Heart left ventricle (tissue), 16 donors: ENCODE data around the gene HIVEP1. TPM values are rescaled to one million over a fixed set of nuclear protein-coding genes. Genes with fewer than 3 reads are reported as not detected.

Experiments
- ATAC-seq, 4 donors: fragments of 200-7000 bp; cut with Tn5 transposase; one replicate each; pipeline ENCODE4 v1.9.1; 2020 to 2022; ENCODE audit warnings: moderate library complexity in 4 of 4, mild to moderate bottlenecking in 3 of 4, moderate number of reproducible peaks in 1 of 4
- DNase-seq, 5 donors: peaks; one replicate each; pipeline ENCODE4 v3.0.0-alpha.2; 2020
- H3K27ac ChIP-seq, 12 donors: fragments of 200-600 bp; sonication (generic) in 4 of 12; one replicate each; pipeline versions ENCODE4 v1.5.0 to v1.8.0; 2016 to 2022; ENCODE audit warnings: mild to moderate bottlenecking in 2 of 12
- H3K27me3 ChIP-seq, 9 donors: fragments of 200-600 bp; sonication (generic) in 2 of 9; one replicate each; pipeline versions ENCODE4 v1.5.1 to v1.8.0; 2016 to 2022; ENCODE audit warnings: mild to moderate bottlenecking in 3 of 9
- H3K36me3 ChIP-seq, 9 donors: fragments of 200-600 bp; sonication (generic) in 2 of 9; one replicate each; pipeline versions ENCODE4 v1.5.0 to v1.8.0; 2018 to 2022; ENCODE audit warnings: mild to moderate bottlenecking in 2 of 9
- H3K4me1 ChIP-seq, 12 donors: fragments of 200-600 bp; sonication (generic) in 4 of 12; one replicate each; pipeline versions ENCODE4 v1.5.0 to v1.8.0; 2016 to 2022; ENCODE audit warnings: mild to moderate bottlenecking in 3 of 12
- H3K4me3 ChIP-seq, 12 donors: fragments of 200-600 bp; sonication (generic) in 4 of 12; one replicate each; pipeline versions ENCODE4 v1.5.0 to v1.8.0; 2017 to 2022; ENCODE audit warnings: mild to moderate bottlenecking in 9 of 12, moderate library complexity in 4 of 12
- H3K9me3 ChIP-seq, 12 donors: fragments of 200-600 bp; sonication (generic) in 4 of 12; one replicate each; pipeline versions ENCODE4 v1.5.0 to v1.8.0; 2016 to 2022; ENCODE audit warnings: mild to moderate bottlenecking in 1 of 12
- CTCF ChIP-seq, 12 donors: fragments of 200-600 bp; sonication (generic) in 4 of 12; IDR thresholded peaks; one replicate each; pipeline versions ENCODE4 v1.5.0 to v1.8.0; 2018 to 2022; ENCODE audit warnings: antibody characterized with exemption in 12 of 12, mild to moderate bottlenecking in 5 of 12
- POLR2A ChIP-seq, 2 donors: fragments of 450-650 bp; IDR thresholded peaks; one replicate each; pipeline ENCODE4 v1.6.1; 2017; ENCODE audit warnings: antibody characterized with exemption in 2 of 2, mild to moderate bottlenecking in 2 of 2, moderate library complexity in 2 of 2
- WGBS, 4 donors: extraction: QIAGEN DNeasy Blood & Tissue Kit in 2 of 4; methylation state at CpG; one replicate each; pipeline versions ENCODE4 v1.1.5 to v1.1.7; 2013 to 2018; 5-methylcytosine and 5-hydroxymethylcytosine counted together
- intact Hi-C, 10 donors: fragments of 100-400 bp; cut with DNase I; formaldehyde crosslinking; loops; one replicate each; pipeline versions ENCODE4 v1.11.1 to v1.14.2; 2022
- polyA plus RNA-seq, 2 donors: library from polyadenylated mRNA; stranded (reverse); fragments of 200-250 nt; gene quantifications; one replicate each; pipeline ENCODE4 v1.2.3, GENCODE V29; 2013
- total RNA-seq, 9 donors: library from RNA; depleted of rRNA in 2 of 9; stranded (reverse); fragments of >200 nt in 2 of 9; fragmentation: NEBNext Ultra II Directional in 3 of 9; extraction: Animal tissue kit (Norgen Biotek cat#: 25700) in 3 of 9; gene quantifications; one replicate each; pipeline versions ENCODE4 v1.1.0 to v1.2.4, GENCODE V29; 2016 to 2023
- donor health status: ischemic (EF 13 %, LVEDD 7.1; RV severe dilation, severe dysfunction).
- donor health status: healthy with polysubstance abuse.
- donor health status: DM: no; HTN: yes; CAD: no.
- donor health status: DM: no; HTN: no; CAD: no.
- donor health status: ischemic (EF 25% LVEDD 6.9; RV normal size, moderate dysfunction).
- donor health status: ischemic (EF 25% LVEDD 5.7; RV mildly dilated, moderate dysfunction).
- donor health status: healthy.
- donor health status: DM: yes; HTN: yes; CAD: no.
- donor health status: ischemic (EF 35%, LVEDD 5.7; RV mildly dilated, moderate dysfunction).
- donor health status: nonischemic (EF 11% LVEDD 7.7; RV severe dilation, severe dysfunction).
- donor health status: DM: yes; HTN: yes; CAD: no.
- donor health status: PGD.
- donor health status: ischemic (EF 29% LVEDD 5.4; RV normal size, mild dysfunction).
- donor health status: nonischemic (EF 23%, LVEDD 6.1; RV moderate dilation, normal function).

HIVEP1 gene
- total and polyA plus RNA-seq, 11 donors, result 3.5 to 22.8 (median 12.5) TPM

- intact Hi-C loops, result loop anchor here in 1 of 10 donors (2.0 kb wide), 1 partner anchor 18 kb away; no protein-coding TSS in a partner anchor
- Histone ChIP-seq H3K36me3 (peaks cover 0 to 23% (median 21%) of the 10 kb centered on the region in 9 donors), H3K4me3 (no peak overlapping the region), H3K27me3 (no peaks in the 10 kb centered on the region), H3K9me3 (peaks cover 0 to 30% (median 7%) of the 10 kb centered on the region in 12 donors), H3K4me1 (peaks cover 0 to 17% (median 4%) of the 10 kb centered on the region in 12 donors), H3K27ac (no peak overlapping the region)
- ATAC-seq, result no peak
- WGBS, 4 donors, result 88 to 90% (median 90%) methylated on average over 3 of the region's 3 CpGs
- no peak for DNase-seq
- TF ChIP-seq POLR2A (IDR thresholded peaks at IDR 0.05) (no peak), CTCF (IDR thresholded peaks at IDR 0.05) (no peak)
These were observed 104.9 kb downstream of the HIVEP1 start for GRCh38 chr6:12116978-12117377.

- peaks cover 0 to 30% (median 21%) of the 10 kb centered on the region in 9 donors for H3K36me3 ChIP-seq
- H3K27ac ChIP-seq, result no peak overlapping the region
- intact Hi-C loops, result no loop called here
- TF ChIP-seq POLR2A (IDR thresholded peaks at IDR 0.05) (no peak), CTCF (IDR thresholded peaks at IDR 0.05) (no peak)
- H3K27me3 ChIP-seq, result no peaks in the 10 kb centered on the region
- peaks cover 0 to 16% (median 0%) of the 10 kb centered on the region in 12 donors for H3K4me1 ChIP-seq
- ATAC-seq (no peak), DNase-seq (no peak)
- no peak overlapping the region for H3K4me3 ChIP-seq
- H3K9me3 ChIP-seq, result peaks cover 0 to 30% (median 7%) of the 10 kb centered on the region in 12 donors
These were observed 106.5 kb downstream of the HIVEP1 start for GRCh38 chr6:12118607-12119006.

DNA sequence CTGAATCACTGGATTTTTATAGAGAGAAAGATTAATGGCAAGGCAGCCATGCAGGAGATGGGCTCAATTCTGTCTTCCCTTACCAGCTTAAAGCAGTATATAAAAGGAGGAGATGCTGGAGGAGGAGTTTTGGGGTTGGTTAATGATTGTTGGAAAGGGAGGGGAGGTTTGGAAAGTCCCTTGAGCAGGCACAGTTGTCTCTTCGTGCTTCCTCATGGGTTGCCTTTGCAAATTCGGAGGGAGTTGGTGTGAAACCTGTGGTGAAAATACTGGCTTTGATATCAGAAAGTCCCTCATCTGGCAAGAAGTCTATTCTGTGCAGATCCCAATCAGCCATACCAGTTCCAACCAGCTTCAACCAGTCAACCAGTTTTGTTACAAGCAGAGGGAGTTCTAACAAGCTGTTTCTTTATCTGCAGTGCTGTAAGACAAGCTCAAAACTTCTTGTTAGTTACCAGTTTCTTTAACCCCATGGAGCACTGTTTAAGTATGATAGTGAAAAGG is 107.0 kb downstream of the HIVEP1 start:
- peaks cover 0 to 30% (median 7%) of the 10 kb centered on the region in 12 donors for H3K9me3 ChIP-seq
- peaks cover 0 to 32% (median 21%) of the 10 kb centered on the region in 9 donors for H3K36me3 ChIP-seq
- no peak overlapping the region for H3K4me3 ChIP-seq
- DNase-seq, result no peak
- ATAC-seq, result no peak
- peaks cover 0 to 10% (median 0%) of the 10 kb centered on the region in 12 donors for H3K4me1 ChIP-seq
- intact Hi-C loops, result no loop called here
- no peak overlapping the region for H3K27ac ChIP-seq
- no peaks in the 10 kb centered on the region for H3K27me3 ChIP-seq
- 69 to 74% (median 72%) methylated on average over 2 of the region's 2 CpGs for WGBS, 4 donors
- no peak for TF ChIP-seq CTCF (IDR thresholded peaks at IDR 0.05)
- no peak for TF ChIP-seq POLR2A (IDR thresholded peaks at IDR 0.05)

GRCh38 chr6:12125396-12125795 is 113.3 kb downstream of the HIVEP1 start:
- Histone ChIP-seq H3K4me1 (peaks cover 0 to 4% (median 0%) of the 10 kb centered on the region in 12 donors), H3K9me3 (no peaks in the 10 kb centered on the region), H3K27me3 (no peaks in the 10 kb centered on the region), H3K4me3 (no peak overlapping the region), H3K27ac (no peak overlapping the region), H3K36me3 (peaks cover 0 to 27% (median 19%) of the 10 kb centered on the region in 9 donors)
- ATAC-seq (no peak), DNase-seq (no peak)
- intact Hi-C loops, result no loop called here
- WGBS, 4 donors, result 79 to 88% (median 81%) methylated on average over 4 of the region's 4 CpGs
- TF ChIP-seq CTCF (IDR thresholded peaks at IDR 0.05), result no peak
- no peak for TF ChIP-seq POLR2A (IDR thresholded peaks at IDR 0.05)
